ENCODE measurements around the gene TMEM8B. TPM values are rescaled to one million over a fixed set of nuclear protein-coding genes. Genes with fewer than 3 reads are reported as not detected.

TMEM8B gene
- total and polyA plus RNA-seq, 8 donors: 4.9 to 17.2 (median 7.5) TPM

DNA sequence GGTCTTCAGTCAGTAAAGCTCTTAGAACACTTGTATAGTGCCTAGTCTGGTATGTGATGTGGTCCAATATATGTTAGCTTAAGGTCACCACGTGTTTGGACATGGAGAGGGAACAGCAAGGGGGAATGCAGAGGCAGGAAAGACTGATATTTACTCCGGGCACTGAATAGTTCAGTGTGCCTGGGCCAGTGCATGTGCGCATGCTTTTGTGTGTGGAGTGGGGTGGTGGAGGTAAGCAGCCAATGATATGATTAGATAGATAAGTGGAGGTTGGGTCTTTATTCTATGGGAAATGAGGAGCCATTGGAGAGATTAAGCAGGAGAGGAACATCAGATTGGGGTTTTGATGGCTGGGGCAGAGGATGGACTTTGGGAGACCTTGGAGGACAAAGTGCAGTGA, 27.2 kb downstream of the TMEM8B start:
- Histone ChIP-seq H3K9me3 (no peaks in the 10 kb centered on the region), H3K4me3 (no peak overlapping the region), H3K27ac (no peak overlapping the region), H3K27me3 (no peaks in the 10 kb centered on the region), H3K36me3 (no peaks in the 10 kb centered on the region), H3K4me1 (no peaks in the 10 kb centered on the region)
- no peak for ATAC-seq
- FAIRE-seq: no peak
- intact Hi-C loops (cut with DNase I): no loop called here
- DNase-seq: no peak
- WGBS, 2 donors: 62 to 69% methylated on average over 3 of the region's 3 CpGs
- TF ChIP-seq, protein P1, sequence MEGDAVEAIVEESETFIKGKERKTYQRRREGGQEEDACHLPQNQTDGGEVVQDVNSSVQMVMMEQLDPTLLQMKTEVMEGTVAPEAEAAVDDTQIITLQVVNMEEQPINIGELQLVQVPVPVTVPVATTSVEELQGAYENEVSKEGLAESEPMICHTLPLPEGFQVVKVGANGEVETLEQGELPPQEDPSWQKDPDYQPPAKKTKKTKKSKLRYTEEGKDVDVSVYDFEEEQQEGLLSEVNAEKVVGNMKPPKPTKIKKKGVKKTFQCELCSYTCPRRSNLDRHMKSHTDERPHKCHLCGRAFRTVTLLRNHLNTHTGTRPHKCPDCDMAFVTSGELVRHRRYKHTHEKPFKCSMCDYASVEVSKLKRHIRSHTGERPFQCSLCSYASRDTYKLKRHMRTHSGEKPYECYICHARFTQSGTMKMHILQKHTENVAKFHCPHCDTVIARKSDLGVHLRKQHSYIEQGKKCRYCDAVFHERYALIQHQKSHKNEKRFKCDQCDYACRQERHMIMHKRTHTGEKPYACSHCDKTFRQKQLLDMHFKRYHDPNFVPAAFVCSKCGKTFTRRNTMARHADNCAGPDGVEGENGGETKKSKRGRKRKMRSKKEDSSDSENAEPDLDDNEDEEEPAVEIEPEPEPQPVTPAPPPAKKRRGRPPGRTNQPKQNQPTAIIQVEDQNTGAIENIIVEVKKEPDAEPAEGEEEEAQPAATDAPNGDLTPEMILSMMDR (IDR thresholded peaks at IDR 0.05): no peak

DNA sequence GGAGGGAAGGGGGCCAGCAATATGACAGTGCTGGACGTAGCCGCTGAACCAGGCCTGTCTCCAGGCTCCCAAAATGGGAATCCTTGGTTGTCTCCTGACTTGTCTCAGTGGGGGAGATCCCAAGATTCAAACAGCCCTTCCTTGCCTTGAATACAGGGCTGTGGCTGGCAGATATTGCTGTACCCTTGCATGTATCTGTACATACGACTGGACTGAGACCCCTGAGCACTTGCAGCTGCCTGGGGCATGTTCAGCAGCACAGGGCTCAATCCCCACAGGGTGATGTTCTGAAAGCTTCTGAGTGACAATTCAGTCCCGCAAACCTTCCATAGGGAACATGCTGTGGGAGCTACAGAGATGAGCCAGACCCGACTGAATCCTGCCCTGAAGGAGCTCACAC, 27.9 kb downstream of the TMEM8B start:
- WGBS, 2 donors: 77 to 87% methylated on average over 5 of the region's 5 CpGs
- H3K27ac ChIP-seq: no peak overlapping the region
- DNase-seq: no peak
- FAIRE-seq: no peak
- H3K4me3 ChIP-seq: no peak overlapping the region
- ATAC-seq: no peak
- H3K36me3 ChIP-seq: no peaks in the 10 kb centered on the region
- TF ChIP-seq, protein P1 (IDR thresholded peaks at IDR 0.05): no peak
- no peaks in the 10 kb centered on the region for H3K27me3 ChIP-seq
- no peaks in the 10 kb centered on the region for H3K9me3 ChIP-seq
- no peaks in the 10 kb centered on the region for H3K4me1 ChIP-seq
- intact Hi-C loops (cut with DNase I): no loop called here

DNA sequence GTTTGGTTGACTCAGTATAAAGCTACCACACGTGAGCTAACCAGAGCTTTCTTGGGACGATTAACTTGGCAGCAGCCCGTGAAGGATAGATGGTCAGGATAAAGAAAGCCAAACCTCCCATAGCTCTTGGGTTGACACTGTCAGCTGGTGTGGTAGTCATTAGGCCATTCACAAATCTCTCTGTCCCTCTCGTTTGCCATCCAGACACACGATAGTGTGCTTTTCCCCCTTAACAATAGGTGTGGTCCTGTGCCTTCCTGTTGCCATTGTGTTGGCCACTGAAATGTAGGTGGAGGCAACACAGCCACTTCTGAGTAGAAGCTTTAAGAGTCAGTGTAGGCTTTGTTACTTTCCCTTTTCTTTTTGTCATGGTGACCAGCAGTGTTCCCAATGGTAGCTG, 29.4 kb downstream of the TMEM8B start:
- intact Hi-C loops (cut with DNase I): no loop called here
- no peaks in the 10 kb centered on the region for H3K9me3 ChIP-seq

DNA sequence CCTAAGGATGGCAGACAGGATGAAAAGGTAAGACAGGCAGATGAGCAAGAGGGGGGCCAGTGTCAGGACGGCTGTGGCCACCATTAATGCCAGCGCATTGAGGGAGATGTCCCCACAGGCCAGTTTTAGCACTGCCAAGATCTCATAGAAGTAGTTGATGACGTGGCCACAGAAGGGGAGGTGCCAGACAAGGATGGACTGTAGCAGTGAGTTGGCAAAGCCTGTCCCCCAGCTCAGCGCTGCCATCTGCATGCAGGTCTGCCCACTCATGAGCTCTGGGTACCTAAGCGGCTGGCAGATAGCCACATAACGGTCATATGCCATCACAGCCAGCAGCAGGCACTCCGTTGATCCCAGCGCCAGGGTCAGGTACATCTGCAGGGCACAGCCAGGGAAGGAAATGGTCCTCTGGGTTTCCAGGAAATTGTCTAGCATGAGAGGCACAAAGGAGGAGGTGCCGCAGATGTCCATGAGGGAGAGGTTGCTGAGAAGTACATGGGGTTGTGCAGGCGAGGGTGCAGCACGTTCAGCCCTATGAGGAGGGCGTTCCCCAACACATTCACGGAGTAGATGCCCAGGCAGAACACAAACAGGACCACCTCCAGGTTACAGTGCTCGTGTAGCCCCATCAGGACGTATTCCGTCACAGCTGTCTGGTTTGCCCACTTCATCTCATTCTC, 30.4 kb downstream of the TMEM8B start:
- WGBS, 2 donors: 45 to 46% methylated on average over 16 of the region's 16 CpGs
- no peak for DNase-seq
- TF ChIP-seq, protein P1 (IDR thresholded peaks at IDR 0.05): no peak
- intact Hi-C loops (cut with DNase I): no loop called here
- Histone ChIP-seq H3K9me3 (no peaks in the 10 kb centered on the region), H3K27me3 (no peaks in the 10 kb centered on the region), H3K36me3 (no peaks in the 10 kb centered on the region), H3K27ac (no peak overlapping the region), H3K4me1 (no peaks in the 10 kb centered on the region), H3K4me3 (no peak overlapping the region)
- no peak for FAIRE-seq
- ATAC-seq: peak in 3 of 4 donors; percentile 26 to 56 (median 53)

More for the DNA sequence above, 29.4 kb downstream of the TMEM8B start:
- TF ChIP-seq, protein P1 (IDR thresholded peaks at IDR 0.05): no peak
- no peaks in the 10 kb centered on the region for H3K36me3 ChIP-seq
- H3K4me3 ChIP-seq: no peak overlapping the region
- FAIRE-seq (no peak), ATAC-seq (no peak), DNase-seq (no peak)
- H3K27me3 ChIP-seq: no peaks in the 10 kb centered on the region
- H3K27ac ChIP-seq: no peak overlapping the region
- WGBS, 2 donors: 43 to 49% methylated on average over 5 of the region's 5 CpGs
- H3K4me1 ChIP-seq: no peaks in the 10 kb centered on the region

DNA sequence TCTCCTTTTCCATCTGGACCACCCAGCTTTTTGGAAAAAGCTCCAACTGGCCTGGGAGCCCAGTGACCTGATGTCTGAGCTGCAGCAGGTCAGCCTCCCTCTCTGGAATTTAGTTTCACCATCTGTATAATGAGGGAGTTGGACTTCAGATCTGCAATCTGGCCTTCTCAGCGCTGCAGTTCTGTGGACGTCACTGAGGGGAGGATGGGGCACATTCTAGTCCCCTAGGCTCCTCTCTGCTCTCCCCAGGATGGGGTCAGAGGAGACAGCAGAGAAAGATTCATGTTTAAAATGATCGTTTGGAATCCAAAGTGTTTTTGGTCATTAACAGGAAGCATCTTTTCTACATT, 30.9 kb downstream of the TMEM8B start:
- DNase-seq (no peak), ATAC-seq (peak in 2 of 4 donors; percentile 10 to 28), FAIRE-seq (no peak)
- Histone ChIP-seq H3K27me3 (no peaks in the 10 kb centered on the region), H3K27ac (no peak overlapping the region), H3K4me3 (no peak overlapping the region), H3K9me3 (no peaks in the 10 kb centered on the region), H3K4me1 (no peaks in the 10 kb centered on the region), H3K36me3 (no peaks in the 10 kb centered on the region)
- 33 to 37% methylated on average over 3 of the region's 3 CpGs for WGBS, 2 donors
- intact Hi-C loops (cut with DNase I): no loop called here
- TF ChIP-seq, protein P1 (IDR thresholded peaks at IDR 0.05): no peak

Data from pancreas (tissue), 10 donors.